Keratinocyte (primary cell): ENCODE results near the gene TICAM1.

Experiments
- EZH2 ChIP-seq: IDR thresholded peaks from one replicate; pipeline ENCODE4 v1.6.1; 2012; ENCODE audit warnings: inconsistent platforms, mild to moderate bottlenecking, low read length, moderate library complexity
- TF ChIP-seq, protein P1 (sequence below), 3 experiments: IDR thresholded peaks in 1 of 3; conservative IDR thresholded peaks in 1 of 3; optimal IDR thresholded peaks in 1 of 3; 2 replicates in 2 of 3; 3 replicates in 1 of 3; pipeline versions ENCODE3 to v1.5.1; 2011; ENCODE audit warnings: low read length in 3 of 3, mild to moderate bottlenecking in 3 of 3, moderate library complexity in 2 of 3, control low read depth in 1 of 3, inconsistent platforms in 1 of 3; ENCODE audit not compliant: insufficient read depth in 2 of 3; ENCODE audit errors: extremely low read depth in 1 of 3

DNA sequence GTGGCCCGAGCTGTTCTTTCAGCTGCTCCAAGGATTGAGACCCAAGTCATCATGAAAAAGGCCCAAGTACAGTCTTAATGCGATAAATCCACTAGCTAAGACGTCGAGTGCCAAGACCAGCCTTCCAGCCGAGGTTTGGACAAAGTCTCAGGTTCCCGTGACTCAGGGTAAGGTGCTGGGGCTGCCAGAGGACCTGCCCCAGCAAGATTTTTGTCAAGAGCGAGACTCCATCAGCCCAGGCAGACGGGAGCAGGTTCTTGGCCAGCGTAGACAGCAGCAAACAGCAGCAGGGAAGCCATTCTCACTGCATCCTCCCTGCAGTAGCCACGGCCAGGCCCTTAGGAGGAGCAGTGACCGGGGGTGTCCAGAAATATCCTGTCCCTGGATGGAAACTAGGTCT lies 36.5 kb downstream of the TICAM1 start:
- TF ChIP-seq EZH2 = no peak
- TF ChIP-seq, protein P1, sequence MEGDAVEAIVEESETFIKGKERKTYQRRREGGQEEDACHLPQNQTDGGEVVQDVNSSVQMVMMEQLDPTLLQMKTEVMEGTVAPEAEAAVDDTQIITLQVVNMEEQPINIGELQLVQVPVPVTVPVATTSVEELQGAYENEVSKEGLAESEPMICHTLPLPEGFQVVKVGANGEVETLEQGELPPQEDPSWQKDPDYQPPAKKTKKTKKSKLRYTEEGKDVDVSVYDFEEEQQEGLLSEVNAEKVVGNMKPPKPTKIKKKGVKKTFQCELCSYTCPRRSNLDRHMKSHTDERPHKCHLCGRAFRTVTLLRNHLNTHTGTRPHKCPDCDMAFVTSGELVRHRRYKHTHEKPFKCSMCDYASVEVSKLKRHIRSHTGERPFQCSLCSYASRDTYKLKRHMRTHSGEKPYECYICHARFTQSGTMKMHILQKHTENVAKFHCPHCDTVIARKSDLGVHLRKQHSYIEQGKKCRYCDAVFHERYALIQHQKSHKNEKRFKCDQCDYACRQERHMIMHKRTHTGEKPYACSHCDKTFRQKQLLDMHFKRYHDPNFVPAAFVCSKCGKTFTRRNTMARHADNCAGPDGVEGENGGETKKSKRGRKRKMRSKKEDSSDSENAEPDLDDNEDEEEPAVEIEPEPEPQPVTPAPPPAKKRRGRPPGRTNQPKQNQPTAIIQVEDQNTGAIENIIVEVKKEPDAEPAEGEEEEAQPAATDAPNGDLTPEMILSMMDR (optimal IDR thresholded peaks at IDR 0.05 in 1 of 3, IDR thresholded peaks at IDR 0.05 in 1 of 3, conservative IDR thresholded peaks at IDR 0.05 in 1 of 3; ENCODE audit: extremely low read depth in 1 of 3, insufficient read depth in 2 of 3, low read length in 3 of 3) = no peak
